CD4-positive, alpha-beta T cell treated with Interleukin-21 for 1 hour (primary cell): ENCODE data around the gene VAV2.

Source experiments
- DNase-seq: peaks from one replicate; pipeline ENCODE4 v3.0.0-alpha.2; 2020

VAV2 gene

GRCh38 chr9:133873009-133873408, 119.1 kb downstream of the VAV2 start:
- no peak for DNase-seq

- DNase-seq, result no peak
Measured at GRCh38 chr9:133870598-133871595, 121.2 kb downstream of the VAV2 start.

- DNase-seq, result no peak
Measured at GRCh38 chr9:133869674-133870405, 122.3 kb downstream of the VAV2 start.

GRCh38 chr9:133868203-133868602, 123.9 kb downstream of the VAV2 start:
- DNase-seq, result no peak

GRCh38 chr9:133866946-133867345, 125.2 kb downstream of the VAV2 start:
- DNase-seq, result no peak

- no peak for DNase-seq
Measured at GRCh38 chr9:133864011-133864410, 128.1 kb downstream of the VAV2 start.

- no peak for DNase-seq
Measured at GRCh38 chr9:133863257-133863592, 128.9 kb downstream of the VAV2 start.

- peak; percentile 11 for DNase-seq
Measured at GRCh38 chr9:133862585-133863256, 129.4 kb downstream of the VAV2 start.

GRCh38 chr9:133861692-133862091, 130.4 kb downstream of the VAV2 start:
- DNase-seq, result no peak

- no peak for DNase-seq
Measured at GRCh38 chr9:133861086-133861485, 131.0 kb downstream of the VAV2 start.

GRCh38 chr9:133858771-133859170, 133.4 kb downstream of the VAV2 start:
- no peak for DNase-seq

- DNase-seq, result no peak
Measured at GRCh38 chr9:133857639-133858038, 134.5 kb downstream of the VAV2 start.

- no peak for DNase-seq
Measured at GRCh38 chr9:133856798-133857197, 135.3 kb downstream of the VAV2 start.

GRCh38 chr9:133855802-133856521, 136.2 kb downstream of the VAV2 start:
- peak; percentile 6 for DNase-seq

GRCh38 chr9:133855371-133855770, 136.8 kb downstream of the VAV2 start:
- DNase-seq, result no peak

- no peak for DNase-seq
Measured at GRCh38 chr9:133854765-133855164, 137.4 kb downstream of the VAV2 start.

GRCh38 chr9:133854048-133854447, 138.1 kb downstream of the VAV2 start:
- DNase-seq, result no peak

GRCh38 chr9:133853331-133853730, 138.8 kb downstream of the VAV2 start:
- DNase-seq, result no peak

- DNase-seq, result no peak
Measured at GRCh38 chr9:133852431-133852830, 139.7 kb downstream of the VAV2 start.

- no peak for DNase-seq
Measured at GRCh38 chr9:133851693-133852092, 140.4 kb downstream of the VAV2 start.

GRCh38 chr9:133850937-133851336, 141.2 kb downstream of the VAV2 start:
- DNase-seq, result no peak

GRCh38 chr9:133850161-133850560, 142.0 kb downstream of the VAV2 start:
- no peak for DNase-seq
